Ammon's horn (tissue), 1 donor: Measurements from ENCODE around the gene LRP1B.

Source experiments
- DNase-seq: peaks from one replicate; pipeline ENCODE4 v3.0.0-alpha.2; 2016; ENCODE audit warnings: low spot score

The LRP1B gene

DNA sequence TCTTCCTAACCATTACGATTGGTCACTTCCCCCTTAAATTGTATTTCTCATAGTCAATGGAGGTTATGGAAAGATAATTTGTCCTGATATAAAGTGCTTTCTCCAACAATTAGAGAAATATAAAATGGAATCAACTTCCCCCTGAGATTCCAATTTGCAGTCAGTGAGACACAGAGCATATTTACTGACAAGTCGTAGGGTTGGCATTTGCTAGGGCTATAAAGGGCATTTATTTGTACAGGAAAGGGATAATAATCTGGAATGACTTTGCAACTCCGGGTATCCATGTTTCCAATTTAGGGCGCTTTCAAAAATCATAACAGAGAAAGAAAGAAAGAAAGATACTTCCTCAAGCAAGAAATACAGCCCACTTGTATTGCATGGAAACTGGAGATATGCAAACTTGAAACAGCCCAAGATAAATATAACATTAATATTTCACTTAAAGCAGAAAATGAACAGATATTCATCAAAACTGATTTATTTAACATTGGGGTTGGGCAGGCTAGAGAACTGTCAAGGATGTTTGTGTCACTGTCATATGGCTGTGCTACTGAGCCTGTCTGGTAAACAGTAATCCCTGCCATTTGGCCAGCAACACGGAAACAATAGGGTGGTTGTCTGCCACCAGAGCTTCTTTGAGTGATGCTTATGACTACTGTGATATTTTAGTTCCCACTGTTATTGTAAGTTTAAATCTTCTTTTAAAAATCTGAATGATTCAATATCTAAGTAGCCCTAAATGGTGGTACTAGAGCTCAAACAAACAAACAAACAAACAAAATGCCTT, 621.8 kb downstream of the LRP1B start:
- peak; percentile 75 for DNase-seq

DNA sequence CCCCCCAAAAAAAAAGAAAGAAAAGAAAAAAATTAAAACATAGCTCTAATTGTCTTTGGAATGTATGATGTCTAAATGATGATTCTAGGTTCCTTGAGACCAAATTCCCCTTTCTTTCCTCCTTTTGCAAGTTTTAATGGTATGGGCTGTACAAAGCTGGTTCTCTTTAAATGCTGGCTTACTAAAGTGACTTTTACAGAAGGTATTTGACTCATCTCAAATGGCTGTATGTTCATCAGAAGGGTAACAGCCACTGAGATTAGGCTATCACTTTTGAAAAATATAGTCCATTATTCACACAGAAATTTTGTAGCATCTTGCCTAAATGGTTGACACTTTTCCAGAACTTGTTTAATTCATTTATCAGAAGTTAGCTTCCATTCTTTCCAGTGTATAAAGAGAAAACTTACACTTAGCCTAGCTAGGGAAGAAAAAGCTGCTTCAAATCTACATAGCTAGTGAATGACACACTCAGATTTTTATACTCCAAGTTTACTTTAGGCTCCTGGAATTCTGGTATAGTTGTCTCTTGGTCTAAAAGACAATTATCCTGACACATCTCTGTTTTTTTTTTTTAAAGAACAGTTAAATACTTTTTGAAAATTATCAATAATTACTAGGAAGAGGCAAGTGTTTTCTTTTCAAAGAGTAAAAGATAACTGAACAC, 622.6 kb downstream of the LRP1B start:
- DNase-seq, result no peak

DNA sequence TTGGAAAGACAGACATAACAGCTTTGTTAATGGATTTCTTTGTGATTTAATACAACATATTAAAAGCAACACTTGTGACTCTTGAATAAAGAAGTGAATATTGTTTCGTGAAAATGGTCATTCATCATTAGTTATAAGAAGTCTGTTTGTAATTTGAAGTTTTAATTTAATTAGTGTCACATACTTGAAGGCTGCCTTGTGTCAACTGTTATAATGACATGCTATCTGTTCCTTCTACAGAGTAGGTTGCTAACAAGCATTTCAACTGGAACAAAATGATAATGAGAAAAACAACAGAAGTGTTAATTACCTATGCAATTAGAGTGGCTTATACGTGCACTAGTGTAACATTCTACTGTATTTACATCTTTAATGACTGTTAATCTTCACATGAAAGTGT, 624.7 kb downstream of the LRP1B start:
- no peak for DNase-seq

- DNase-seq, result no peak
Measured at GRCh38 chr2:141501752-141502151, 629.1 kb downstream of the LRP1B start.

DNA sequence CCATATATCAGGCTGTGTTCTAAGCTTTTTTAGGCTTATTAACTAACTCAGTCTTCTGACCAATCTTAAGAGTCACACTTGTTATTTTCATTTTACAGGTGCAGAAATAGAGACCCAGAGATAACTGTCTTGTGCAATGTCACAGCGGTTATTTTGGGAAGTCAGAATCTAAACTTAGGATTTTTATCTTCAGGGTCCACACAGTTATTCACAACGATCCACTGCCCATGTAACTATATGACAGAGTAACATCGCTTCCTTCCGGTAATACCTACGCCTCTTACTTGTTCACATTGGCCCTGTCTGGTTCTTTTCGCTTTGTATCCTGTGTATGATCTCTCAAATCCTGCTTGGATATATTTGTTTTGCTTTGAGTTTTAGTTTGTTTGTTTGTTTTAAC, 631.7 kb downstream of the LRP1B start:
- DNase-seq, result no peak

GRCh38 chr2:141498561-141498960, 632.3 kb downstream of the LRP1B start:
- DNase-seq, result no peak

GRCh38 chr2:141497272-141497671, 633.5 kb downstream of the LRP1B start:
- no peak for DNase-seq

DNA sequence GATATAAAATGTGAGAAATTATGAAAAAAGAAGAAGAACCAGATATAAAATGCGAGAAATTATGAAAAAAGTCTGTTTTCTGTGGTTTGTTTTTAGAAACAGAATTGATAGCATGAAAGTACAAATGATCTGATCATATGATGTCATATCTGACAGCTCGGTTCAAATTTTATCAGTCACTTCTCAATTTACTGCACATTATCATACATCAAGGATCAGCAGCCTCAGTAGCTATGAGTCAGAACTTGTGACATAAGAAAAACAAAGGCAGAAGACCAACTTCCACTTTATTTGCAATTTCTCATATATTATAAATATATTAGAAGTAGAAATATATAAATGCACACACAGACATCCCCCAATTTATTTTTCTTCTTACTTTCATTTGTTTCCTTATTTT, 634.0 kb downstream of the LRP1B start:
- no peak for DNase-seq

DNA sequence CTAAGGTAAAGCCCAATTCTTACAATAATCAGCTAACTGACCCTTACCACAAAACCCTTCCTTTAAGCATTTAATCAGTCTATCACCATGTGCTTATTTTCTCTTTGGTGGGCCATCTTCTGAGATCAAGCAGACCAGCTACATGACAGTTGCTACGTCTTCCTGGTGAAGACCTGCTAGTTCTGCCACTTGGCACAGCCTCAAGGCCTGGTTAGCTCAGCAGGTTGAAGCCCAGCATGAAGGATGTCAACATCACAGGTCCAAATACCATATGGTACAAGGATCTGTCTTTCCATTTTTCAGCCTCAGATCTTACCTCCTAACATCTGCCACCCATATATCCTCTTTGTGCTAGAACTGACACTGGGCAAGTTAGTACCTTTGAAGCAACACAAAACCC, 636.9 kb downstream of the LRP1B start:
- DNase-seq, result no peak

DNA sequence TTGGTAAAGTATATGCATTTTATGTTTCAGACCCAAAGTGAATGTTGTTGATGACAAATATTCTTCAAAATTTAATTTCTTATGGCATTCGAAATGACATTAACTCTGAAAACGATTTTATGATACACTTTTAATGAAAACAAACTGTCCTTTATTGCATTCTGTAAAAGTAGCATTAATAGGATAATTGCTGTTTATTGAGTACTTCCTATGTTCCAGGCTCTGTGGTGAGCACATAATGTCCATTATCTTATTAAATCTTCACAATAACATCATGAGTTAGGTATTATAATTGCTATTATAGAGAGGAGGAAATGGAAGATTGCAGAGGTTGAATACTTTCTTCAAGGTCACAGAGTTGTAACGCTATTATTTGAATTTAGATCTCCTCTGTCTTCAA, 638.0 kb downstream of the LRP1B start:
- no peak for DNase-seq

DNA sequence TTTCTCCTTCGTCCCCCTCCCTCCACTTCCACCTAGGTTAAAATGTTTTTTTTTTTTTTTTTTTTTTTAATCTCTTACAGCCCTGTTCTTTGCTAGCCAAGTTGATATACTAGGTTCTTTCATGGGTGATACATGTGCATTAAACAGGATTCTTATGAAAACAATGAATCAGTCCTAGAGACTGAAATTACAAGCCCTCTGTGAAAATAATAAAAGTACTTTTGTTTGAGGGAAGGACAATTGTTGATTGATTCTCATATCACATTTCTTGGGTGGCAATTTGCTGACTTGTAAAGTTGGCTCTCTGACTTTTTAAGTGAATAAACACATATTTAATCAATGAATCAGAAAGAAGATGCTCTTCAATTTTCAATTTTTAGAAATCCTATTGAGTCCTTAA, 639.9 kb downstream of the LRP1B start:
- no peak for DNase-seq

DNA sequence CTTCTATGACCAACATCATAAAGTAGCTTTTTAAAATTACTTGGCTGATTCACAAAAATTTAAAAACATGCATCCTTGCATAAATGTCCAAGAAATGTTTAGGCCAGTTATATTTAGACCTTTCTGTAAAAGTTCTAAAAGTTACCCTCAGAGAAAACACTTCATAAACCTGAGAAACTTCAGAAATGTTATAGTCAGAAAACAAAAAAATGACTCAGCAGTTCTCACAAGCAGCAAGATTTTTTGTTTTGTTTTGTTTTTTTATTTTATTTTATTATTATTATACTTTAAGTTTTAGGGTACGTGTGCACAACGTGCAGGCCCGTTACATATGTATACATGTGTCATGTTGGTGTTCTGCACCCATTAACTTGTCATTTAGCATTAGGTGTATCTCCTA, 648.1 kb downstream of the LRP1B start:
- DNase-seq, result no peak

- DNase-seq, result no peak
Measured at GRCh38 chr2:141475801-141476200, 655.0 kb downstream of the LRP1B start.

DNA sequence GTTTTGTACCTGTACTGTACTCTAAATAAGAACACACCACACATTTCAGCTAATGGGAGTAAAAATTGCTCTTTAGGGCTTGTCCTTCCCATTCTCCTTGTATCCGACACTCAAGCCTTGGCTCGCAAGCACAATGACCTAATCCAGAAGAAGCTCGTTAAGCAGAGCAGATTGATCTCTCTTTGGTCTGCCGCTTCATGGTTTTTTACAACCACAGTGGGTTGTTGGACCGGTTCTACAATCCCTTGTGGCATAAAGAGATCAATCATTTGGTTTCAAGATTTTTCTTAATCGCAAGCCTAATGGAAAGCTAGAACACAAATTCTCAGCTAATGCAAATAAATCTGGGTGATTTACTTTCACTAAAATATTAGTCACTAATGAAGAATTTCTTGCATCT, 662.1 kb downstream of the LRP1B start:
- DNase-seq, result no peak

- no peak for DNase-seq
Measured at GRCh38 chr2:141467331-141467730, 663.5 kb downstream of the LRP1B start.

DNA sequence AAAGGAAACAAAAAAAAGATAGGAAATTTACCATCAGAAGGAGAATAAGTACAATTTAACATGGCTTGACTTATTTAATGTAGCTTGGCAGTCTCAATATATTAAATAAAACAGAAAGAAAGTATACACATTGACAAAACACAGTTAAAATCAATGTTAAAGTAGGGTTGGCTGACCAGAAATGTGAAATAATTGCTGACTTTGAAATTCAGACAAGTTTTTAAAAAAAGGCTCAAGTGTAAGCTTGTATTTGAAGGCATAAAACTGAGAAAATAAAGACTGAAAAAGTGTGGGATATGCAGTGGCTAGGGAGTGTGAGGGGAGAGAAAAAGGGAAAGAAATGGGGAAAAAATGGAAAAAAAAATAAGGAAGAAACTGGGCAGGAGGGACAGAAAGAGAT, 665.8 kb downstream of the LRP1B start:
- no peak for DNase-seq

GRCh38 chr2:141458351-141458750, 672.5 kb downstream of the LRP1B start:
- no peak for DNase-seq

DNA sequence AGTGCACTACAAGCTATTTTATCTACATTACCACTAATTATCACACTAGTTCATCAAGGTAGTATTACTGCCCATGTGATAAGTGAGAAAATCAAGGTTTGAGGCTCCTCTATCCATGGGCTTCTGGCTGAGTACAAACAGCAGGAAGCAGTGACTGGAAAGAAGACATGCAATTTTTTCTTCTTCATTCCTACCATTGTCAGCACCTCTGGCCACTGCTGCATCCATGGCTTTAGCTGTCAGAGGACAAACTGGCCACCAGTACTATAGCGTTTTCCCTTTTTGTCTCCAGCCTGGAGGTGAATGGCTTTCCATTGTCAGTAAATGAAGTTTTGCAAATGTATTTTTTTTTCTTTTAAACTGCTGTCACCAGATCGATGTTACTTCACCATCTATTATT, 674.9 kb downstream of the LRP1B start:
- DNase-seq, result no peak

- no peak for DNase-seq
Measured at GRCh38 chr2:141455211-141455826, 675.5 kb downstream of the LRP1B start.

- DNase-seq, result no peak
Measured at GRCh38 chr2:141440072-141440635, 690.7 kb downstream of the LRP1B start.

DNA sequence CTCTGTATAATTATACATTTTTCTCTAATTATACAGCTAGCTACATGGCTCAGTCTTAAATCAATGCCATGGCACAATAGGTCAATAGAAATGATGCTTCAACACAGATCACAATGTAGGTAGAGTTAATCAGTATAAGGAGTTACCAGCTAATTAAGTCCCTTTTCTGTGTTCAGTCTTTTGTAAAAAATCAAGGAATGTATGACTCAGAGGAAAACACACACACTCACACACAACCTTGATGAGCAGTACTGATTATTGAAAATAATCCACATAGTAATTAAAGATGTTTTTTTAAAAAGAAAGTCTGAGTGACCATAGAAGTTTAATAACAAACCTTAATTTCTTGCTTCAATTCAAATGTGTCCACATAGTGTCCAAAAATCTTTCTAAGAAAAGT, 691.3 kb downstream of the LRP1B start:
- no peak for DNase-seq

GRCh38 chr2:141438536-141438935, 692.3 kb downstream of the LRP1B start:
- no peak for DNase-seq

GRCh38 chr2:141437521-141437920, 693.3 kb downstream of the LRP1B start:
- DNase-seq, result peak; percentile 8
